Hepatocyte (in vitro differentiated cells): ENCODE results near the gene CEP170B. TPM values are rescaled to one million over a fixed set of nuclear protein-coding genes. Genes with fewer than 3 reads are reported as not detected.

Experiments
- DNase-seq: peaks from one replicate; pipeline ENCODE4 v3.0.0-alpha.2; 2016; ENCODE audit warnings: low spot score
- H2AFZ ChIP-seq: fragments of 200-600 bp; sonication (generic); 2 replicates; pipeline ENCODE4 v1.6.0; 2016; ENCODE audit warnings: antibody characterized with exemption, mild to moderate bottlenecking
- H3K27ac ChIP-seq: fragments of 200-600 bp; sonication (generic); 2 replicates; pipeline ENCODE4 v1.5.1; 2016; ENCODE audit warnings: mild to moderate bottlenecking
- H3K27me3 ChIP-seq: fragments of 200-600 bp; sonication (generic); 2 replicates; pipeline ENCODE4 v1.6.1; 2016
- H3K36me3 ChIP-seq: fragments of 200-600 bp; sonication (generic); replicated peaks from 2 replicates; pipeline ENCODE4 v1.5.1; 2016; ENCODE audit warnings: low read depth; ENCODE audit not compliant: insufficient read depth
- H3K4me1 ChIP-seq: fragments of 200-600 bp; sonication (generic); 2 replicates; pipeline ENCODE4 v1.5.1; 2016; ENCODE audit warnings: mild to moderate bottlenecking, moderate library complexity; ENCODE audit not compliant: insufficient read depth
- H3K4me2 ChIP-seq: fragments of 200-600 bp; sonication (generic); 2 replicates; pipeline ENCODE4 v1.6.0; 2016
- H3K4me3 ChIP-seq: fragments of 200-600 bp; sonication (generic); 2 replicates; pipeline ENCODE4 v1.5.1; 2016; ENCODE audit warnings: mild to moderate bottlenecking
- H3K79me2 ChIP-seq: fragments of 200-600 bp; sonication (generic); 2 replicates; pipeline ENCODE4 v1.6.0; 2017; ENCODE audit warnings: mild to moderate bottlenecking
- H3K9me2 ChIP-seq: fragments of 200-600 bp; sonication (generic); replicated peaks from 2 replicates; pipeline ENCODE4 v1.6.0; 2017; ENCODE audit warnings: mild to moderate bottlenecking; ENCODE audit not compliant: insufficient read depth
- H3K9me3 ChIP-seq: fragments of 200-600 bp; sonication (generic); 2 replicates; pipeline ENCODE4 v1.5.1; 2016; ENCODE audit warnings: low read depth, mild to moderate bottlenecking
- H4K20me1 ChIP-seq: fragments of 200-600 bp; sonication (generic); 2 replicates; pipeline ENCODE4 v1.6.0; 2016; ENCODE audit warnings: mild to moderate bottlenecking; ENCODE audit not compliant: insufficient read depth, poor library complexity, severe bottlenecking
- CTCF ChIP-seq: fragments of 200-600 bp; sonication (generic); IDR thresholded peaks from 2 replicates; pipeline ENCODE4 v1.5.1; 2016; ENCODE audit warnings: antibody characterized with exemption, mild to moderate bottlenecking; ENCODE audit not compliant: poor library complexity
- EZH2 ChIP-seq: fragments of 200-600 bp; sonication (generic); IDR thresholded peaks from 2 replicates; pipeline ENCODE4 v1.6.1; 2016; ENCODE audit warnings: antibody characterized with exemption, mild to moderate bottlenecking, borderline replicate concordance
- EZH2phosphoT487 ChIP-seq: fragments of 200-600 bp; sonication (generic); IDR thresholded peaks from one replicate; pipeline ENCODE4 v1.6.1; 2018; ENCODE audit warnings: antibody characterized with exemption, mild to moderate bottlenecking, low read depth, moderate library complexity; ENCODE audit not compliant: unreplicated experiment, severe bottlenecking
- WGBS: methylation state at CpG from one replicate; pipeline ENCODE4 v1.1.6; 2016; ENCODE audit warnings: low lambda C conversion rate; ENCODE audit errors: missing lambda C conversion rate; 5-methylcytosine and 5-hydroxymethylcytosine counted together
- polyA plus RNA-seq: library from polyadenylated mRNA; unstranded; fragments of >200 nt; fragmentation: Nextera tagmentation; extraction: Ambion mirVana; gene quantifications from 2 replicates; pipeline ENCODE4 v1.2.1, GENCODE V29; 2016
- total RNA-seq: library from RNA; depleted of rRNA; stranded (reverse); fragments of >200 nt; gene quantifications from 2 replicates; pipeline ENCODE4 v1.2.3, GENCODE V29; 2014

Gene CEP170B
- total and polyA plus RNA-seq, 2 experiments from 2014 or later, result 7.6 to 20.3 TPM

- Histone ChIP-seq H3K27me3 (no peaks in the 10 kb centered on the region), H4K20me1 (peaks cover 39% of the 10 kb centered on the region), H3K9me2 (no peaks in the 10 kb centered on the region), H3K36me3 (no peaks in the 10 kb centered on the region), H3K4me3 (peak overlapping the region; percentile 75), H3K9me3 (no peaks in the 10 kb centered on the region), H3K27ac (peak overlapping the region; percentile 99), H2AFZ (no peak overlapping the region), H3K4me1 (peaks cover 15% of the 10 kb centered on the region), H3K79me2 (peaks cover 52% of the 10 kb centered on the region), H3K4me2 (peak overlapping the region; percentile 88)
- TF ChIP-seq EZH2 (no peak), CTCF (no peak), EZH2phosphoT487 (no peak)
- WGBS, result 77% methylated on average over 12 of the region's 13 CpGs
- DNase-seq, result peak; percentile 10
Measured at GRCh38 chr14:104863131-104863862, 1.8 kb upstream of the CEP170B start.

GRCh38 chr14:104863923-104864266, 1.2 kb upstream of the CEP170B start:
- Histone ChIP-seq H3K4me3 (peak overlapping the region; percentile 75), H3K9me2 (no peaks in the 10 kb centered on the region), H3K9me3 (no peaks in the 10 kb centered on the region), H3K27me3 (no peaks in the 10 kb centered on the region), H3K79me2 (peaks cover 58% of the 10 kb centered on the region), H3K36me3 (no peaks in the 10 kb centered on the region), H2AFZ (no peak overlapping the region), H4K20me1 (peaks cover 44% of the 10 kb centered on the region), H3K4me1 (peaks cover 15% of the 10 kb centered on the region), H3K4me2 (peak overlapping the region; percentile 88), H3K27ac (peak overlapping the region; percentile 99)
- 3% methylated on average over 13 of the region's 13 CpGs for WGBS
- TF ChIP-seq CTCF (no peak), EZH2 (no peak), EZH2phosphoT487 (no peak)
- DNase-seq, result no peak

- Histone ChIP-seq H3K79me2 (peaks cover 64% of the 10 kb centered on the region), H4K20me1 (peaks cover 48% of the 10 kb centered on the region), H2AFZ (peak overlapping the region; percentile 53), H3K4me1 (peaks cover 15% of the 10 kb centered on the region), H3K9me3 (no peaks in the 10 kb centered on the region), H3K27me3 (no peaks in the 10 kb centered on the region), H3K36me3 (no peaks in the 10 kb centered on the region), H3K9me2 (no peaks in the 10 kb centered on the region), H3K27ac (peak overlapping the region; percentile 99), H3K4me2 (peak overlapping the region; percentile 88), H3K4me3 (peak overlapping the region; percentile 75)
- DNase-seq, result peak; percentile 90
- peak; percentile 48 for TF ChIP-seq EZH2
- TF ChIP-seq CTCF, result no peak
- TF ChIP-seq EZH2phosphoT487, result no peak
- WGBS, result under 1% methylated on average over 54 of the region's 70 CpGs
Measured at GRCh38 chr14:104864267-104865080, 594 bp upstream of the CEP170B start.
